GM12878 (cell line): ENCODE data around the gene HSD3B2. TPM values are rescaled to one million over a fixed set of nuclear protein-coding genes. Genes with fewer than 3 reads are reported as not detected.

Experiments used
- ATAC-seq: fragments of 200-7000 bp; cut with Tn5 transposase; 3 replicates; pipeline ENCODE4 v1.9.1; 2020; ENCODE audit warnings: mild to moderate bottlenecking, moderate library complexity
- BruUV-seq: library from RNA; stranded (reverse); fragments of 400-500 nt; replicated peaks from 2 replicates; lab custom pipeline; 2021; lab: Mats Ljungman, UMichigan
- CTCF ChIA-PET: fragments of 300-600 bp; sonication (Branson Sonifier 250); formaldehyde crosslinking; extraction: SDS; loops from one replicate; lab custom pipeline; 2021; ENCODE audit warnings: inconsistent platforms; lab: Yijun Ruan, JAX
- POLR2A ChIA-PET: fragments of 350-600 bp; formaldehyde crosslinking; extraction: SDS; loops from one replicate; lab custom pipeline; 2021; ENCODE audit warnings: inconsistent platforms; lab: Charles Lee
- RAD21 ChIA-PET: fragments of 300-600 bp; sonication (Branson Sonifier 250); formaldehyde crosslinking; loops from one replicate; lab custom pipeline; 2023; ENCODE audit warnings: antibody characterized with exemption; ENCODE audit not compliant: unreplicated experiment; lab: Charles Lee
- SMC1A ChIA-PET: fragments of 300-600 bp; sonication (Branson Sonifier 250); formaldehyde crosslinking; loops from one replicate; lab custom pipeline; 2023; ENCODE audit not compliant: unreplicated experiment, uncharacterized antibody; lab: Charles Lee
- DNase-seq: peaks from one replicate; pipeline ENCODE4 v3.0.0-alpha.2; 2011; ENCODE audit warnings: low read depth, low spot score
- FAIRE-seq: peaks from 3 replicates; lab custom pipeline; 2011; peaks lifted over from hg19 to GRCh38; lab: Jason Lieb, UNC
- H2AFZ ChIP-seq: 2 replicates; pipeline ENCODE4 v1.6.0; 2011; ENCODE audit warnings: low read depth, low read length, control low read depth; ENCODE audit not compliant: control insufficient read depth
- H3K27ac ChIP-seq: 2 replicates; pipeline ENCODE4 v1.5.1; 2011; ENCODE audit warnings: control low read depth; ENCODE audit not compliant: control insufficient read depth, insufficient read depth
- H3K27me3 ChIP-seq, 2 experiments: replicated peaks in 1 of 2; 2 replicates each; pipeline versions ENCODE4 v1.6.0 to v1.6.1; 2011; ENCODE audit warnings: low read length in 1 of 2; ENCODE audit not compliant: control insufficient read depth in 2 of 2, insufficient read depth in 2 of 2
- H3K36me3 ChIP-seq, 2 experiments: 2 replicates each; pipeline ENCODE4 v1.5.1; 2011; ENCODE audit warnings: low read length in 1 of 2; ENCODE audit not compliant: control insufficient read depth in 2 of 2, insufficient read depth in 2 of 2
- H3K4me1 ChIP-seq: 2 replicates; pipeline ENCODE4 v1.6.1; 2011; ENCODE audit warnings: mild to moderate bottlenecking, low read length, moderate library complexity, mixed read lengths; ENCODE audit not compliant: control insufficient read depth, insufficient read depth
- H3K4me2 ChIP-seq: 2 replicates; pipeline ENCODE4 v1.6.0; 2011; ENCODE audit warnings: control low read depth; ENCODE audit not compliant: control insufficient read depth, insufficient read depth
- H3K4me3 ChIP-seq: fragments of 200-600 bp; sonication (generic); 2 replicates; pipeline ENCODE4 v1.5.1; 2016
- H3K79me2 ChIP-seq: 2 replicates; pipeline ENCODE4 v1.6.0; 2011; ENCODE audit warnings: low read length; ENCODE audit not compliant: control insufficient read depth, insufficient read depth
- H3K9ac ChIP-seq: 2 replicates; pipeline ENCODE4 v1.8.0; 2011; ENCODE audit warnings: low read length, control low read depth, mixed read lengths; ENCODE audit not compliant: control insufficient read depth, insufficient read depth
- H3K9me3 ChIP-seq: replicated peaks from 3 replicates; pipeline ENCODE4 v1.5.1; 2011; ENCODE audit warnings: mild to moderate bottlenecking, low read length; ENCODE audit not compliant: control insufficient read depth, insufficient read depth
- H4K20me1 ChIP-seq: 2 replicates; pipeline ENCODE4 v1.6.0; 2011; ENCODE audit not compliant: control insufficient read depth, insufficient read depth
- CBFB ChIP-seq: IDR thresholded peaks from 2 replicates; pipeline ENCODE4 v1.6.1; 2016; ENCODE audit warnings: antibody characterized with exemption, low read depth
- FOS ChIP-seq: IDR thresholded peaks from 3 replicates; pipeline ENCODE4 v1.6.1; 2011; ENCODE audit warnings: borderline replicate concordance; ENCODE audit not compliant: insufficient read length; ENCODE audit errors: extremely low read depth
- FOXK2 ChIP-seq: fragments of 450-650 bp; IDR thresholded peaks from 2 replicates; pipeline ENCODE4 v1.6.1; 2017; ENCODE audit warnings: mild to moderate bottlenecking, moderate library complexity
- HDGF ChIP-seq: fragments of 450-650 bp; IDR thresholded peaks from 2 replicates; pipeline ENCODE4 v1.6.1; 2016; ENCODE audit warnings: antibody characterized with exemption
- KLF5 ChIP-seq: fragments of 450-650 bp; IDR thresholded peaks from 2 replicates; pipeline ENCODE4 v1.6.1; 2014; ENCODE audit warnings: mild to moderate bottlenecking; ENCODE audit not compliant: partially characterized antibody
- MTA3 ChIP-seq: IDR thresholded peaks from 2 replicates; pipeline ENCODE4 v1.6.1; 2012; ENCODE audit warnings: low read length, inconsistent platforms, borderline replicate concordance
- NR2C1 ChIP-seq: fragments of 450-650 bp; IDR thresholded peaks from 2 replicates; pipeline ENCODE4 v1.6.1; 2017; ENCODE audit warnings: antibody characterized with exemption, mild to moderate bottlenecking, moderate library complexity
- POLR2A ChIP-seq: IDR thresholded peaks from 2 replicates; pipeline ENCODE4 v1.6.1; 2011; ENCODE audit warnings: low read depth, mild to moderate bottlenecking, low read length
- SPI1 ChIP-seq: IDR thresholded peaks from 2 replicates; pipeline ENCODE4 v1.6.1; 2011; ENCODE audit warnings: low read depth, mild to moderate bottlenecking, low read length, moderate library complexity, borderline replicate concordance; ENCODE audit not compliant: insufficient read depth
- TARDBP ChIP-seq: IDR thresholded peaks from 2 replicates; pipeline ENCODE4 v1.6.1; 2016; ENCODE audit warnings: borderline replicate concordance
- TCF7 ChIP-seq: IDR thresholded peaks from 2 replicates; pipeline ENCODE4 v1.6.1; 2014; ENCODE audit warnings: antibody characterized with exemption, borderline replicate concordance
- YY1 ChIP-seq: IDR thresholded peaks from 2 replicates; pipeline ENCODE4 v1.6.1; 2011; ENCODE audit warnings: low read depth, mild to moderate bottlenecking, low read length
- ZZZ3 ChIP-seq: IDR thresholded peaks from 2 replicates; pipeline ENCODE4 v1.6.1; 2011; ENCODE audit warnings: low read depth; ENCODE audit not compliant: control insufficient read depth, insufficient read length
- whole genome bisulfite sequencing: methylation state at CpG from one replicate; pipeline ENCODE4 v1.1.6; 2016; ENCODE audit warnings: low lambda C conversion rate; ENCODE audit not compliant: insufficient replicate concordance, insufficient coverage; ENCODE audit errors: missing lambda C conversion rate; 5-methylcytosine and 5-hydroxymethylcytosine counted together
- in situ Hi-C: fragments of 300-500 bp; cut with MboI; formaldehyde crosslinking; loops from 9 replicates; pipeline ENCODE4 v1.14.3; 2018; ENCODE audit warnings: mixed read lengths
- intact Hi-C: fragments of 100-400 bp; cut with micrococcal nuclease; formaldehyde crosslinking; loops from one replicate; pipeline ENCODE4 v1.14.2; 2022; ENCODE audit not compliant: unreplicated experiment
- polyA plus RNA-seq, 11 experiments: library from polyadenylated mRNA; depleted of rRNA in 4 of 11; unstranded in 6 of 11; stranded (reverse) in 5 of 11; fragments of >200 nt; fragmentation: Nextera tagmentation in 4 of 11; fragmentation: Illumina TruSeq in 1 of 11; extraction: Ambion mirVana in 4 of 11; extraction: Trizol in 1 of 11; gene quantifications; 1 replicate in 1 of 11; 2 replicates in 10 of 11; pipeline versions ENCODE4 v1.2.1 to v1.2.3, GENCODE V29; 2011 to 2016; ENCODE audit warnings: inconsistent platforms in 2 of 11, missing spikeins in 2 of 11, low read depth in 1 of 11
- total RNA-seq, 4 experiments: library from RNA; depleted of rRNA in 3 of 4; stranded (reverse); fragments of >200 nt in 3 of 4; fragmentation: Illumina TruSeq in 1 of 4; extraction: Trizol in 1 of 4; gene quantifications; 2 replicates each; pipeline versions ENCODE4 v1.2.1 to v1.2.3, GENCODE V29; 2013 to 2021
- TF ChIP-seq, protein P1 (sequence below): fragments of 450-650 bp; IDR thresholded peaks from 2 replicates; pipeline ENCODE4 v1.6.1; 2017; ENCODE audit warnings: antibody characterized with exemption, mild to moderate bottlenecking, moderate library complexity

The HSD3B2 gene
- total and polyA plus RNA-seq, 10 of the 15 experiments (the other 5 are each of a cell fraction or from before 2014, with no cell fraction given) = 0.56 TPM; not detected in 9

DNA sequence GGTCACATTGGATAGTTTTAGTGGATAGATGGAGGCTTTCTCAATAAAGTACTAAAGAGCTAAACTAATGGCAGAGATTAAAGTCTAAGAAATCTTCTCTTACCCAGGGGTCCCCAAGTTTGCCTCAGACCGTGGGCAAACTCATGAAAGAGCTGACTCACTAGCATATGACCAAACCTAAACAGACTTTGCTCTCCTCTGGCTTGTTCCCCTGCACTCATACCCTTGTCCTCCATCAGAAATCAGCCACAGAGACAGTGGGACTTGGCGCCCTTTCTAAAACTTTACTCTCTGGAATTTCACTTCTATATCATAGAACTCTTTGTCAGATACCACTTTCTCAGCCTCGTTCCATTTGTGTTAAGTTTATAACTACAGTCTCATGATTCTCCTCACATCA is 17.0 kb upstream of the HSD3B2 start:
- H3K36me3 ChIP-seq = no peaks in the 10 kb centered on the region
- DNase-seq (no peak), FAIRE-seq (no peak), ATAC-seq (no peak)
- no TSS peak for BruUV-seq
- ChIA-PET RAD21 (no interaction called here), CTCF (no interaction called here), SMC1A (interaction anchor here (0.8 kb wide), 1 partner anchor 123 kb away, joined by 3 read pairs; no protein-coding TSS in a partner anchor), POLR2A (no interaction called here)
- TF ChIP-seq CBFB (no peak), POLR2A (no peak), MTA3 (no peak), TARDBP (no peak), YY1 (no peak), FOS (no peak), NR2C1 (no peak), ZZZ3 (no peak), TCF7 (no peak), KLF5 (no peak), HDGF (no peak), FOXK2 (no peak), SPI1 (no peak)
- TF ChIP-seq, protein P1, sequence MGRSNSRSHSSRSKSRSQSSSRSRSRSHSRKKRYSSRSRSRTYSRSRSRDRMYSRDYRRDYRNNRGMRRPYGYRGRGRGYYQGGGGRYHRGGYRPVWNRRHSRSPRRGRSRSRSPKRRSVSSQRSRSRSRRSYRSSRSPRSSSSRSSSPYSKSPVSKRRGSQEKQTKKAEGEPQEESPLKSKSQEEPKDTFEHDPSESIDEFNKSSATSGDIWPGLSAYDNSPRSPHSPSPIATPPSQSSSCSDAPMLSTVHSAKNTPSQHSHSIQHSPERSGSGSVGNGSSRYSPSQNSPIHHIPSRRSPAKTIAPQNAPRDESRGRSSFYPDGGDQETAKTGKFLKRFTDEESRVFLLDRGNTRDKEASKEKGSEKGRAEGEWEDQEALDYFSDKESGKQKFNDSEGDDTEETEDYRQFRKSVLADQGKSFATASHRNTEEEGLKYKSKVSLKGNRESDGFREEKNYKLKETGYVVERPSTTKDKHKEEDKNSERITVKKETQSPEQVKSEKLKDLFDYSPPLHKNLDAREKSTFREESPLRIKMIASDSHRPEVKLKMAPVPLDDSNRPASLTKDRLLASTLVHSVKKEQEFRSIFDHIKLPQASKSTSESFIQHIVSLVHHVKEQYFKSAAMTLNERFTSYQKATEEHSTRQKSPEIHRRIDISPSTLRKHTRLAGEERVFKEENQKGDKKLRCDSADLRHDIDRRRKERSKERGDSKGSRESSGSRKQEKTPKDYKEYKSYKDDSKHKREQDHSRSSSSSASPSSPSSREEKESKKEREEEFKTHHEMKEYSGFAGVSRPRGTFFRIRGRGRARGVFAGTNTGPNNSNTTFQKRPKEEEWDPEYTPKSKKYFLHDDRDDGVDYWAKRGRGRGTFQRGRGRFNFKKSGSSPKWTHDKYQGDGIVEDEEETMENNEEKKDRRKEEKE = no peak
- intact Hi-C loops (no loop called here), in situ Hi-C loops (no loop called here)
- H4K20me1 ChIP-seq = no peaks in the 10 kb centered on the region
- no peaks in the 10 kb centered on the region for H3K27me3 ChIP-seq
- H3K9ac ChIP-seq = no peak overlapping the region
- no peaks in the 10 kb centered on the region for H3K79me2 ChIP-seq
- no peak overlapping the region for H2AFZ ChIP-seq
- H3K4me3 ChIP-seq = no peak overlapping the region
- H3K4me2 ChIP-seq = no peak overlapping the region
- WGBS = 2% methylated on average over 3 of the region's 3 CpGs
- H3K27ac ChIP-seq = no peak overlapping the region
- no peaks in the 10 kb centered on the region for H3K9me3 ChIP-seq
- no peaks in the 10 kb centered on the region for H3K4me1 ChIP-seq
